D341Med (cell line): ENCODE results near the gene WDR36.

Experiments
- DNase-seq: peaks from one replicate; pipeline ENCODE4 v3.0.0; 2012; ENCODE audit warnings: low spot score

The WDR36 gene

DNA sequence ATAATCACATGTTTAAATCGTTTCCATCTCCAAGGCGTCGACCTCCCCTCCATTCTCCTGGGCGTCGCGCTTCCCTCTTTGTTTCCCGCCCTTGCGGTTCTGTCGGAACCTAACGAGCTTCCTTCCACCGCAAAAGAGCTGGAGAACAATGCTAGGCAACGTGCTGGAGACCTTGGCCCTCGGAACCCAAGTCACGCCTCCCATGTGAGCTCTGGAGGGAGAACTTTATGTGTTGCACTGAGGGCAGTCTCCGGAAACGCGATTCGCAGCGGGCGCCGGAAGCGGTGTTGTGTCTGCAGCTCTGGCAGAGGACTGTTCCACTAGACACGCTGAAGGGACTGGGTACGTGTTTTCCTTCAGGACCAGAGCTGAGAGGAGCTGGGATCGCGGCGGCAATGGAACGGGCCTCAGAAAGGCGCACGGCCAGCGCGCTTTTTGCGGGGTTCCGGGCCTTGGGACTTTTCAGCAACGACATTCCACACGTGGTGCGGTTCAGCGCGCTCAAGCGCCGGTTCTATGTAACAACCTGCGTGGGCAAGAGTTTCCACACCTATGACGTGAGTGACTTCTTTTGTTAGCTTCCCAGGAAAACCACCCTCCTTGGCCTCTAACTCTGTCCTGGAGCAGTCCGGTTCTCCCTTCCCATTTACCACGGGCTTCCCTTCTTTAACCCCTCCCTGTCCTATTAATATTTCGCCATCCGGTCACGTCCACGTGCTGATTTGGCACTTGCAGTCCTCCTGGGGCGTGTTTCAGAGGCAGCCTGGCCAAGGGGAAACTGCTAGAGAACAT, at the start of gene WDR36:
WDR36 (plus strand) TSS at position 287 of the 792 bp plus-strand sequence; CDS start at position 396, 109 bp downstream.
- DNase-seq = peak; percentile 88

DNA sequence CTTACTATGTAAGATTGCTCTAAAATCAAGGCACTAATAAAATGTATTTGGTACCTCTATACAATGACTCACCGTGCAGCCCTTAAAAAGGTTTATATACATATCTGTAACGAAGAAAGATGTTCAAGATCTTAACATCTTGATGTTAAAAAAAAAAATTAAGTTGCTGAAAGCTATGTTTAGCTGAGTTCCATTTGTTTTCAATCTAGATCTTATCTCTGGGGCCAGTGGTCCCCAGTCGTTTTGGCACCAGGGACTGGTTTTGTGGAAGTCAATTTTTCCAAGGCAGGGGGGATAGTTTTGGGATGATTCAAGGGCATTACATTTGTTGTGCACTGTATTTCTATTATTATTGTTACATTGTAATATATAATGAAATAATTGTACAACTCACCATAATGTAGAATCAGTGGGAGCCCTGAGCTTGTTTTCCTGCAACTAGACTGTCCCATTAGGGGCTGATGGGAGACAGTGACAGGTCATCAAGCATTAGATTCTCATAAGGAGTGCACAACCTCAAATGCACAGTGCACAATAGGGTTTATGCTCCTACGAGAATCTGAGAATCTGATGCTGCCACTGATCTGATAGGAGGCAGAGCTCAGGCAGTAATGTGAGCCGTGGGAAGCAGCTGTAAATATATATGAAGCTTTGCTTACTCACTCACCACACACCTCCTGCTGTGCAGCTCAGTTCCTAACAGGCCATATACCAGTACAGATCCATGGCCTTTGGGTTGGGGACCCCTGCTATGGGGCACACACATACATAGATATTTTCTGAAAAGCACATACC, 48.2 kb upstream of the WDR36 start:
- no peak for DNase-seq

DNA sequence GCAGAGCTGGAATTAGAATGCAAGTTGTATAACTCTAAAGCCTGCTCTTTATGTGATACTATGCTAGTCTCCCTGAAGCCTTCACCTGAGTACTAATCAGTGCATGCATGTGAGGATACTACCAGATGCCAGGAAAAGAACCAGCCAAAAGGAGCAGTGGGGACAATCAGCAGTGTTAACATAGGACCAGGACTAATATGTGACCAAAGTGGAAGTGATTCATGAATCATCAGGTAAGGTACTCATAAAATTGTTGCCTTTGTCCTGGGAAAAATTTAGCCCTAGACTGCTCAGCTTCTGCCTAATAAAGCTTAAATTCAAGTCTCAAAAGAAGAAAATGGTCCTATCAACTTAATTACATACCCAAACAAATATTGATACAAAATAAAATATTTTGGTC, 34.1 kb upstream of the WDR36 start:
- DNase-seq = no peak

DNA sequence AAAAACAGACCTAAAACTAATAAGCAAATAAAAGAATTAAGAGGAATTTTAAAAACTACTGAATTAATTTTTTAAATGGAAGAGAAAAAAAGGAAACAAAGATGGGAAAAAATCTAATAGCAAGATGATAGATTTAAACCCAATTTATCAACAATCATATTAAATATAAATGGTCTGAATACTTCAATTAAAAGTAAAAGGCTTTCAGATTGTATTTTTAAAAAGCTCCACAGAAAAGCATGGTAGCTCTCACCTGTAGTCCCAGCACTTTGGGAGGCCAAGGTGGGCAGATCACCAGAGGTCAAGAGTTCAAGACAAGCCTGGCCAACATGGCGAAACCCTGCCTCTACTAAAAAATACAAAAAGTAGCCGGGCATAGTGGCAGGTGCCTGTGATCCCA, 32.0 kb upstream of the WDR36 start:
- DNase-seq = no peak

DNA sequence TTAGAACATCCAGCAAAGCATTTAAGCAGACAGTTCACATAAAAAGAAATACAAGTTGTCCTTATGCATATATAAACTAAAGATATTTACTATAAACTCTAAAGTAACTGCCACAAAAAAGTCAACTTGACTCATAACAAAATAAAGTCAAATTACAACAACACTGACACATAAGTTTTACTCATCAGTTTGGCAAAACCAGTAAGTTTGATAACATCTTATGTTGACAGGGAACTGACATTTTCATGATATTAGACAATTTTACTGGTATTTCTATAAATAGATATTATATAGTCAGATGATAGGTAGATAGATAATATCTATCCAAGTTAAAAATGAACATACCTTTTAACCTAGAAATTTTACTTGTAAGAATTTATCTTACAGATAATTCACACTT, 30.5 kb upstream of the WDR36 start:
- DNase-seq = no peak

DNA sequence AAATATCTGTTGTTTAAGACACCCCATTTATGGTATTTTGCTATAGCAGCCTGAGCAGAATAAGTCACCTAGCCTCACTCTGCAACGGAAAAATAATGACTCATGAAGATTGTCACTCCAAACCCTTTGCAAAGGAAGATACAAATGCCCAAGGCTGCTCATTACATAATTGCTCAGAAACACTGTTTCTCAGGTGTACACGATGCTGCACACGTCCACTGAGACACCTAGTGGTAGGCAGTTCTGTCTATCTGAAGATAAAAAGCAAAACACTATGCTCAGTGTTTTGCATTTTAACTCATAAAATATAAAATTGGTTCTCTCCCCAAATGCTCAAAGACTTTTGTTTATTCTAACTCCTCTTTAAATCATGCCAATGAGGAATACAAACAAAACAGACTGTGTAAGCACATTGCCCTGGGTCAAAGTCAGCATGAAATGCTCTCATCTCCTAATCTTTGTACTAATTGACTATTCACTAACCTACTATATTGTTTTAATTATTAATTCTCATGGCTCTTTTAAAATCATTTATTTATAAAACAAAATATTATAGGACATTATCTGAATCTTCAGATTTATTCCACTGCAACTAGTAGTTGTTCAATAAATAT, 28.3 kb upstream of the WDR36 start:
- peak; percentile 41 for DNase-seq

DNA sequence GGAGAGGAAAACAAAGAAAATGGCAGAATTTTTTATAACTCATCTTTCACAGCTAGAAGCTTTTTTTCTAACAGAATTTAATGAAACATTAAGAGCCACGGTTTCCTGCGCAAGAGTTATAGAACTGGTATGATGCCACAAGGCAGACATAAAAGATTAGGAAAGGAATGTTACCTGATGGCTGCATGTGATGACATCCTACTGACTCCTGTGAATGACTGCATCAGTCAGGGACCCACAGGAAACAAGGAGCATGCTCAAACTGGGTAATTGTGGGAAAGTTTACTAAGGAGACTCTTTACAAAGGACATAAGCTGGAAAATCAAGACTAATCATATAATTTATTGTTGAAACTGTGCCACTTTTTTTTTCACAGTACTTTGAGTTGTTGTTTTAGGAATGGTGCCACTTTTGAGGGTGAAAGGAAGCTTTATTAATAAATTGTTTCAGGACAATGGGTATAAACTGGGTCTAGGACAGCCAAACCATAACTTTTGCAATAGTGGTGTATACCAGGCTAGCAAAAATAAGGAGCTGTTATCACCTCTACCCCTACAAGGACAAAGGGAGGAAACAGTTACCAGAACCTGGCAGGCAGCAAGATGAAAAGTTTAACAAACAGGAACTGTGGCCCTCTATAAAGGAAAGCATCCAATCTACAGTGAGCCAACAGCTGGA, 25.7 kb upstream of the WDR36 start:
- no peak for DNase-seq

DNA sequence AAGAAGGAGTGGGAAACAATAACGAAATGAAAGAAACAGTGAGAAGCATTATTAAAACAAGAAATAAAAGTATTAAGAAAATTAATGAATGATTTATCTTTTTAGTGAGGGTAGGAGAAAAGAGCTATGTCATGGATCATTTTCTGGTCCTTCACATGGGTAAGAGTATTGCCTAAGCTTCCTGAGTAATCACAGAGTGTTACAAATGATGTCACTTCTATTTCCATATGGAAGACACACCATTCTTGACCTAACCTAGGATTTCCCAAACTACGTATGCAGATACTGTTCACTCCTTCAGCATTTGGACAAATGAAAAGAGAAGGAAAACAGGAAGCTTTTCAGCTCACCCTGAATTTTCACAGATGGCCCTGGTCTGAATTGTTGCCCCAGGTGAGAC, 23.9 kb upstream of the WDR36 start:
- DNase-seq = no peak

DNA sequence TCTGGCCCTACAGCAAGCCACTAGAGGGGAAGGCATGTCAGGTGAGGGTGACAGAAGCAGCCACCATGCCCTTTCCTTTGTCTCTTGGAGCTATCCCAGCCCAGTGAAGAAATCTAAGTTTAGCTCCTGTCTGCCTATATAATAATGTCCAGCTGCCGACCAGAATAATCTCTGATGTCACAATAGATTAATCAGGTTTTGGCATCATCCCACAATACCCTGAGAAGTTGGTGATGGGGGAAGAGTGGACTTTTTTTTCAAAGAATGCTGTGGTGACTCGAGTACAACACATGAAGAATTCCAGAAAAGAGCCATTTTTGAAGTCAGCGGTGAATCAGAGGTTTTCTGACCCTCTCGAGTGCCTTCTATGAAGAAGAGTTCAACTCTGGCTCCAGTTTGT, 22.3 kb upstream of the WDR36 start:
- DNase-seq = no peak

DNA sequence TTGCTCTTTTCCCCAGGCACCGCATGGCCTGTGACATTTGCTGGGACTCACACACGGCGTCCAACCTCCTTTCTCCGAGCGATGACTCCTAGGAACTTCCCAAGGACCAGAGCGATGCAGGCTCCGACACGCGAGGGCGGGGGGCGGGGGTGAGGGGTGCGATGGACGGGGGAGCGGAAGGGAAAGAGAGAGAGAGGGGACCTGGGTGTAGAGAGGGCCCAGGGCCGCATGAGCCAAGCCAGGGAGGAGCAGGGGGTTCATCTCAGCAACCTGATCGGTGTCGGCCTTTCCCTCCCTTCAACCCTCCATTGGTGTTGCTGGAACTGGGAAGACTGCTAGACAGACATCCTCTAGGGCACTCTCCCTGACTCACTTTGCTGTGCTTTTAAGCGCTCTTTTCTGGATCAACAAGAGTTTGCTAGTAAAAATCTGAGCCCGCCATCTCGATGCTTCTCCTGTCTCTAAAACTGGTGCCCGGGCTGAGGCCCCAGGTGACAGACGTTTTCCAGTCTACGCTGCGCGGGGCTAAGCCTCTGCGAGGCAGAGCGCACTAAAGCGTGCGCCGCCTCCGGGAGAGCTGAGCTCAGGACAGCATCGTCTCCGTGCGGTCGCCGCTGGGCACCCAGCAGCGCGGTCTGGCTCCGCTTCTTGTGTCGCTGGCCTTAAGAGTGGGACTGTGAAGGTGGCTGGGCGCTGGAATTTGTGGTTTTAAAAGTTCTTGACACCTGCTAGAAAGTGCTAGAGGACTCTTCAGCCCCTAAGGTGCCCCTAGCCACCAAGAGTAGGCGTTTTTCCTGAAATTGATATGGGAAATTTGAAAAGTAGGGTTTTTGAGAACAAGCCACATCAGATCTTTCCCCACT, 21.6 kb upstream of the WDR36 start:
- DNase-seq = no peak

DNA sequence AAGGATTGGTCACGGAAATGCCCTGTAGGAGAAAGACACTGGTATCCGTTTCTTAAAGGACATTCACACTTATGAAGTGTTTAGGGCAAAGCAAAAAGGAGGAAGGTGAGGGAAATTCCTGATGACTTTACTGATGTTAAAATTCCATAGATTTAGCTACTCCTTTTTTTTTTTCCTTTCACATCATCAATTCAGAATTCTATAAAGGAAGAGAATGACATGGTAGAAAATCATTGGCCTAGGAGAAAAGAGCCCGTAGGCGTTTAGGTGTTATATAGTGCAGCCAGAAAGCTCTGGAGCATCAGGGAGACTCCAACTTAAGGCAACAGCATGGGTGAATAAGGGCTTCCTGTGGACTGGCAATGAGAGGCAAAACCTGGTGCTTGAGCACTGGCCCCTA, 20.7 kb upstream of the WDR36 start, which contains the start of gene TSLP:
TSLP (plus strand) TSS at position 301 of the 400 bp plus-strand sequence. CDS start 178 bp downstream, outside the sequence.
- no peak for DNase-seq

DNA sequence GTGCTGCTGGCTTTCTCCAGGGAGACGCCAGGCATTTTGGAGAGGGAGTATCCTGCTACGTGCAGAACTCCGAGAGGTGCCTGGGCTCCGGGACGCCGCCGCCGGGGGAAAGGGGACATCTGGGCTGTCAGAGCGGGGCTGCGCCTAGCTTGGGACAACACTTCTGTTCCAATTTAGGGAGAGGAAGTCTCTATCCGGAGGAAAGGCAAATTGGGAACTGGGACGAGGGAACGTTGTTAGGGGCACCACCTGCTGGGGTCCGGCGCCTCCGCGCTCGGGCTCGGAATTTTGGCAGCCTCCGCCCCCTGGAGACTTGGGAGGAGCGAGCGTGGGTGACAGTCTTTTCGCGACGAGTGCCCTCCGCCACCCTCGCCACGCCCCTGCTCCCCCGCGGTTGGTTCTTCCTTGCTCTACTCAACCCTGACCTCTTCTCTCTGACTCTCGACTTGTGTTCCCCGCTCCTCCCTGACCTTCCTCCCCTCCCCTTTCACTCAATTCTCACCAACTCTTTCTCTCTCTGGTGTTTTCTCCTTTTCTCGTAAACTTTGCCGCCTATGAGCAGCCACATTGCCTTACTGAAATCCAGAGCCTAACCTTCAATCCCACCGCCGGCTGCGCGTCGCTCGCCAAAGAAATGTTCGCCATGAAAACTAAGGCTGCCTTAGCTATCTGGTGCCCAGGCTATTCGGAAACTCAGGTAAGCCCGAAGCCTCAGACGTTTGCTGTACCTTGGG, 19.0 kb upstream of the WDR36 start:
- peak; percentile 82 for DNase-seq

DNA sequence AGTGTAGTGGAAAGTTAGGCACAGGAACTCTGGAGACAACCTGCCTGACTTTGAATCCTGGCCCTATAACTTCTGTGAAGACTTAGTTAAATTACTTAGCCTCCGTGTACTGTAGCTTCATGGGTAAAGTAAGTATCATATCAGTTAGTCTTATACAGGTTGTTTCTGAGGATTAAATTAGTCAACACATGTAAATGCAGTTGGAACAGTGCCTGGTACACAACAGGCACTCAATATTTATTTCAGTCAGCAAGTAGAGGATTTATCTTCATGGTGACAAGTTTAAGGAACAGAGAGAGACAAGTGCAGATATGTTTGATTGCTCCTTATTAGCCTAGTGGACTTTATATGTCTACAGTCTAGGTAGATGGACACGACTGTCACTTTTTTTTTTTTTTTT, 17.9 kb upstream of the WDR36 start:
- no peak for DNase-seq

DNA sequence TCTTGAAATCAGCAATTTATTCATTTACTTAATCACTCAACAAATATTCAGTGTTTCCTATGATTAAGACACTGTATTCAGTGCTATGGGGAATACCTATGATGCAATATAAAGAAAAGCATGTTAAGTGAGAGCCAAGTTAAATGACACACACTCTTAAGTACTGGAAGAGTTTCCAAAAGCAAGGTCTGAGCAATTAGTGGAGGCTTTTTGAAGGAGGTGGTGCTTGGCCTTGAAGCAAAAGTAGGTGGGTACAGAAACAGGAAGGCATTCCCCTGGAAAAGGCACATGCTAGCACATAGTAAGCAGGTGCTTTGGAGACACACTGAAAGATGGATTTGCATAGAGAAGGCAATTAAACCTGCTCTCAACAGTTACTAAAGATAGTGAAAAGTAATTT, 16.6 kb upstream of the WDR36 start:
- no peak for DNase-seq

DNA sequence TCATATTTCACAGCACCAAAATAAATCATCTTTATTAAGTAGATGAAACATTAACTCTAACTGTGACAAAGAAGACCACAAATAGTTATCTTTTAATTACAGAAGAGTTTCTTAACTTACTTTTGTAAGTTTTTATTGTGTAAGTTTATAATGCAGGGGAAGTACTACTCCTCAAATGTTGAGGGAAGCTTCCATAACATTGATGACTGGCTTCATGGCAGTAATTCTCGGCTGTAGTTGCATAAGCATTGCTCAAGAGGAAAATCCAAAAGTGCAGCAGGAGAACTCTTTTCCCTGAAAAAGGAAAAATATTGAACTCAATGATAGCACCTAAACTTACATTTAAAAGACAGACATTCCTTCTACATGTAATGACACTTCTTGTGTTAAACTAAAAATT, 16.1 kb upstream of the WDR36 start:
- DNase-seq = no peak

DNA sequence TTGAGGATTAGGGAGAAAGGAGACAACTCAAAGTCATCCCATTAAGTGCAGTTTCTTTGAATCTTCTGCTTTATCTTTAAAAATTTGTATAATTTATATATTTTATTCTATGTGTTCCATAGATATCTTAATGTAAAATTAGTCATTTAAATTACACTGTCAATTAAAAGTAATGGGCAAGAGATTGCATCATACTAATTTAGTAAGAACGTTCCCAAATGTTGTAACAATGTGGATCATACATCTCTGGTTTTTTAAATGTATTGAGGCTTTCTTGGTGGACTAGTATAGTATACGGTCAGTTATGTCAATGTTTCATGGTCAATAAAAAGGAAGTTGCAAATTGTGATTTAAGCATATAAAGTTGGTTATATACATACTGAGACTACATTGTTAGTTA, 14.5 kb upstream of the WDR36 start:
- DNase-seq = no peak

DNA sequence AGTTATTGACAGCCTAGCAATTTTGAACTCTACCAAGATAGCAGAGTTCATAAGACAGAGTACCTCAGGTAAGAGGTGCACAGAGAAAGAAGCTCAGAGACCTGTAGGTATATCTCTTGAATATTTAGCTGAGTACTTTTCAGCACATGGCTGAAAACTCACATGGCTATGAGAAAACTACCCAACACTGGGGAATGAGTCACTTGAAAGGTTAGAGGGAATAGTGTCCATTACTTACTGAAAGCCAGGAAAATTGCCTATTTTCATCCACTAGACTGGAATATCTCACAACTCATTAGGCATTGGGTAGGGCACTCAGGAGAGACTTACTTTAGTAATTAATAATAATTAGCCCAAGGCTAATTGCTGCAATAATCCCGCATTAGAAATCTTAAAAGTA, 12.3 kb upstream of the WDR36 start:
- DNase-seq = no peak

DNA sequence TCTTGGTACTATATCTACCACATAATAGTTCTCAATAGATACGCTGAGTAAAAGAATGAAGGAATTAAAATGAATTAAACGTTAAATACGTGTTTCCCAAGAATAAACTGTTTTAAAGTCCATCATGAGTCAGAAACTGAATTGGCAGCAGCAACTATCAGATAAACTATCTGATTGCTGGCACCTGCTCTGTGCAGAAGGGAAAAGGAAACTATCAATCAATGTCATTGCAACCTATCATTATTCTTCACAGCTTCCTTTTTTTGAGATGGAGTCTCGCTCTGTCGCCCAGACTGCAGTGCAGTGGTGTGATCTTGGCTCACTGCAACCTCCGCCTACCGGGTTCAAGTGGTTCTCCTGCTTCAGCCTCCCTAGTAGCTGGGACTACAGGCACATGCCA, 8.8 kb upstream of the WDR36 start:
- no peak for DNase-seq

DNA sequence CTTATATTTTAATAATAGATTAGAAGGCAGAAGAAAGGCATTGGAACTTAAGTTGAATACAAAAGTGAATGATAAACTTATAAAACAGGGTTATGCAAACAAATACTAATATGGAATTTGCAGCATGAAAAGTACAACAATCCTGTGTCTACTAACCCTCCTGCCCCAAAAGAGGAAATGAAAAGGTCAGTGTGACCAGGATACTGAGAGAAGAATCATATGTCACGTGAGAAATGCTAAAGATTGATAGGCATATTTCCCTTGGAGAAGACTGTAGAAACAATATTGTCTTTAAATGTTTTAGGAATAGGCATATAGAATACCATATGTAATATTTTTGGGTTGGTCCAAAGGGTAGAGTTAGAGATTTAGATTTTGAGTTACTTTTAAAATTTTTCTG, 3.8 kb downstream of the WDR36 start:
- no peak for DNase-seq

DNA sequence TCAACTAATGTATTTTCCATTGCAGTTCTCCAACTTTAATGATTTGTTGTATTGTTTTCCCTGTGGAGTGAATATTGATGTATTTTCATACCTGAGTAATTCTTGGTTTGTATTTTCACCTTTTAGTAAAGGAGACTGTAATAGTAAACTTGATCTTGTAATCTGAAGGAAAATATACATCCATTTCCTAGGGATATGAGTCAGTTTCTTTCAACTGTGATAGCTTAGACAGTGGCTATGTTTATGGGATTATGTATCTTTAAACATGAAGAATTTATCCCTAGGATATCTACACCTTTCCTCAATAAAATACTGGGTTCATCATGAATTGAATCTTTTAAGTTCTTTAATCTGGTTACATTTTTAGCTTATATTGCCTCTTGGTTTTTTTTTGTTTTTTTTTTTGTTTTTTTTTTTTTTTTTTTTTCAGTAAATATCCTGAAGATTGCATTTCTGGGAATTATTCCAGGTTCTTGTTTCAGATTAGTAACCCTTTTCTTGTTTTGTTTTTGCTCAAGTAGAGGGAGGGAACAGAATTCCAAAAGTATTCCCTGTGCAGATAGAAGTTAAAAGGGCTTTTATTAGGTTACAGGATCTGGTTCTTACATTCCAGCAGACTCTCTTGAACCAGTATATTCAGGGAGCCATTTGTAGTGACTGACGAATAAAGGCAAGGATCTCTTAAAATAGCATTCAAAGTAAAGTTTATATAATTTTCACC, 7.1 kb downstream of the WDR36 start:
- no peak for DNase-seq
